ENCODE results near the gene CNOT1.

DNA sequence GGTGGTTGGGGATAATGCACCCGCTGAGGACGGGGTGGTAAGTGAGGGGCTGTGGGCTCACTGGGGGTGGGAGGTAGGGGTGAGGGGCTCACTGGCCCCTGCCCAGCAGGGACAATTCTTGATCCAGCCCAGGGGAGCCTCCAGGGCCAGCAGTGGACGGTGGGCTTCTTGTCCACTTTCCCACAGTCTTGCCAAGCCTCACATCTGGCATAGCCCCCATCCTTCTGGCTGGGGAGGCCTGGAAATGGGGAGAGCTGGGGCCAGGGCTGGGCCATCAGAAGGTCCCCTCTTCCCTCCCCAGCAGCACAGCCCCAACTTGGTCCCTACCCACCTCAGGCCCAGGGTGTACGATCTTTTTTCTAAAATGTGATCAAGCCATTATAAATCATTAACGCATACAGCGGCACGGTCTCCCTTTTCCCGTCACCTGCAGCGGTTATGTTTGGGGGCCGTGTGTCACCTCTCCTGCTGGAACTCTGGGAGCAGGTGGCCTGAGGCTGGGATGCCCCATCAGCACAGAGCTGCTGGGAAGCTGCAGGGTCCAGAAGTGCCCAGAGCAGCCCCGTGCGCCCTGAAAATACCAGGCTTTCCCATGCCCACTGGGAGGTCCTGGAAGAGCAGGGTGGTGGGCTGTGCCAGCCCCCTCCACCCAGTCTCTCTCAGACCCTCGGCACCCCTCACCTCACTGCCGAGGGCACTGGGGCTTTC is 121.5 kb downstream of the CNOT1 start:
- no peak for TF ChIP-seq EZH2 (IDR thresholded peaks at IDR 0.05; ENCODE audit: low read length)
- TF ChIP-seq, protein P1, sequence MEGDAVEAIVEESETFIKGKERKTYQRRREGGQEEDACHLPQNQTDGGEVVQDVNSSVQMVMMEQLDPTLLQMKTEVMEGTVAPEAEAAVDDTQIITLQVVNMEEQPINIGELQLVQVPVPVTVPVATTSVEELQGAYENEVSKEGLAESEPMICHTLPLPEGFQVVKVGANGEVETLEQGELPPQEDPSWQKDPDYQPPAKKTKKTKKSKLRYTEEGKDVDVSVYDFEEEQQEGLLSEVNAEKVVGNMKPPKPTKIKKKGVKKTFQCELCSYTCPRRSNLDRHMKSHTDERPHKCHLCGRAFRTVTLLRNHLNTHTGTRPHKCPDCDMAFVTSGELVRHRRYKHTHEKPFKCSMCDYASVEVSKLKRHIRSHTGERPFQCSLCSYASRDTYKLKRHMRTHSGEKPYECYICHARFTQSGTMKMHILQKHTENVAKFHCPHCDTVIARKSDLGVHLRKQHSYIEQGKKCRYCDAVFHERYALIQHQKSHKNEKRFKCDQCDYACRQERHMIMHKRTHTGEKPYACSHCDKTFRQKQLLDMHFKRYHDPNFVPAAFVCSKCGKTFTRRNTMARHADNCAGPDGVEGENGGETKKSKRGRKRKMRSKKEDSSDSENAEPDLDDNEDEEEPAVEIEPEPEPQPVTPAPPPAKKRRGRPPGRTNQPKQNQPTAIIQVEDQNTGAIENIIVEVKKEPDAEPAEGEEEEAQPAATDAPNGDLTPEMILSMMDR (optimal IDR thresholded peaks at IDR 0.05 in 1 of 3, IDR thresholded peaks at IDR 0.05 in 1 of 3, conservative IDR thresholded peaks at IDR 0.05 in 1 of 3; ENCODE audit: extremely low read depth in 1 of 3, insufficient read depth in 2 of 3, low read length in 3 of 3), result no peak

All from keratinocyte (primary cell).